GM19099 (cell line): Measurements from ENCODE around the gene RAMAC.

ENCODE experiments used
- POLR2A ChIP-seq: IDR thresholded peaks from 3 replicates; pipeline ENCODE4 v1.6.1; 2011; ENCODE audit warnings: low read depth; ENCODE audit not compliant: insufficient read length; ENCODE audit errors: extremely low read depth

Gene RAMAC

DNA sequence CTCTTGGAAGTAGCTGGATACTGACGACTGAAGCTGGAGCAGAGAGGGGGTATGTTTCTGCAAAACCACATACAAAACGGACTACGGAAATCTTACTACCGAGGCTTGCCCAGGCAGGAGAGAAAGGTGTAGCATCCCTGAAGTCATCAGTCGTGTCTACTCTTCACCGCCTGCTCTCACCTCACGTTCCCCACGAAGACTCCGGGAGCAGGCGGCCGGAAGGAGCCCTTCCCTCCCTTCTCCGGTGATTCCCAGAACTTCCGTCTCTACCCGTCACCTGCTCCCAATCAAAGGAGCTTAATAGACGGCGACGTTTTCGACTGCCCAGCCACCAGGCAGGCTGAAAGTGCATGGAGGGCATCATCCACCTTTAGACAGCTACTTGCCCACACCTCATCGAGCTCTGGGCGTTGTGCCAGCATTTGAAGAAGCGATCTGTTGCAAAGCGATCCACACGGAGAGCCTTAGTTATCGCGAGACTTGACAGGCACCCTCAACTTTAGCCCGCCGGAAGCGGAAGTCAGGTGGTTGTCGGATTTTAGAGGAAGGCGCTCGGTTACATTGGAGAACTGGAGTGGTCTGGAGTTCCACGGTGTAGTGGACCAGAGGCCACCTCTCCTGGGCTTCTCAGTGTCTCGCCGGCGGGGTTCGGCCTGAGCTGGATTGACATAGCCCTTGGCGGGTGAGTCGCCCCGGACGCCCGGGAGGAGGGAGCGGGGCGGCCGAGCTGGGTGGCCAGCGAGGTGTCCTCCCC, at the start of gene RAMAC:
Gene RAMAC, plus strand, starts transcription at position 523 of the 754 bp plus-strand sequence. CDS start 2,809 bp downstream, outside the sequence.
- TF ChIP-seq POLR2A: peak; percentile 80

DNA sequence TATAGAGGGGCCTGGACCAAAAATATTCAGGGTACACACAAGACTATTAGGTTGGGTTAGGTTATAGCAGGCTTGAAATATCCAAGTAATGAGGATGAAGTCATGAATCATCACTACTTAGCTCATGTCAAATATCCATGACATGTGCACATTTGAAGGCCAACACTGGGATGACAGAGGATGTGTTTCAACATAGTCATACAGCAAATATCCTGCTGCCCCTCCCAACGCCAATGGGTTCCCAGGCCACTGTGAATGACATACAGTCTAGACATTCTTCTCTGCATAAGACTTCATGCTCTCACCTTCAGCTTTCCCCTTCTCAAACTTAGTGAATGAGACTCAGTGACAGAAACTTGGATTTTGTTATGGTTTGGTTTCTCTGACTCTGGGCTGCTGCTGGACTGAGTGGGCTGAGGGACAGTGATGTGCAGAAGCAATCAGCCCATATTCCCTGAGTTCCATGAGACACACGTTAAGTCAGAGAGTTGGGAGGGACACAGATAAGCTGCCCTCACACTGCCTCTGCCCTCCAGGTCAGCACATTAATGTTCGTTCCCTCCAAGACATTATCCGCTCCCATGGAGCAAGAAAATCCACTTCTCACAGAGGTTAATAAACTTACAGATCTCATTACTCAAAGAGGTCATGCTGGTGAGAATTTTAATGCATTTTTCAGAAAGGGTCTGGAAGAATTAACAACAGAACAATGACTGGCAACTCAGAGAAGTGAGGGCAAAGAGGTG, 48.9 kb upstream of the RAMAC start:
- no peak for TF ChIP-seq POLR2A

GRCh38 chr15:82937712-82938058, 48.3 kb upstream of the RAMAC start:
- no peak for TF ChIP-seq POLR2A

- no peak for TF ChIP-seq POLR2A
Measured at GRCh38 chr15:82942691-82943090, 43.3 kb upstream of the RAMAC start.

DNA sequence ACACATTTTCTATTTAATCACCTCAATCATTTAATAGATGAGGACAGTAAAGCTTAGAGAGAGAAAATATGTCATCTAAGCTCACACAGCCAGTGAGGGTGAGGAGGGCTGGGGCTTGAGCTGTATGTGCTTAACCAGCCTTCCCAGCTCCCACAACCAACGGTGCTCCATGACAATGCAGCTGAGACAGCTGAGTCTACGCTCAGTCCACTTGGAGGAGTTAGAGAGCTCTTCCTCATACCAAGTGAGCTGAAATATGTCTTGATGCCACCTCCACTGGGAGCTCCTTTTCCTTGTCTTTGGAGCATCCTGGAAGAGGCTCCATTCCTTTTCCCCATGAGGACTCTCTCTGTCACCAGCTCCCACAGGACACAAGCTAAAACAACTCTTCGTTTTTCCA, 42.8 kb upstream of the RAMAC start:
- TF ChIP-seq POLR2A: no peak

- no peak for TF ChIP-seq POLR2A
Measured at GRCh38 chr15:82944056-82944455, 42.0 kb upstream of the RAMAC start.

DNA sequence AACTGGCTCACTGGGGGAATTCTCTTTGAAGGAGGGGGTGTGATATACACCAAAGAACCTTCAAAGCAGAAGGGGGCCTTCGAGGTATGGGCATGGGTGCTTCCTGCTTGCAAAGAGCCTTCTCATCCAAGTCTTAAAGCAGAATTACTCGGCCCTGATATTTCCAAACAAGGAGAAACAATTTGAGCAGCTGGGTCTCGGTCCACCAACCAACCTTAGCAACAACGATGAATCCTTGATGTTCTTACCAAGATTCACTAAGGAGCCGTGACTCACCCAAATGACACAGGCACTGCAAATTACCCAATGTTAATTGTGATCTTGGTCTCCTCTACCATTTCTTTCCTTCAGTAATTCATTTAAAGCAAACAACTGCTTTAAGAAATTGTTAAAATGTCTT, 41.2 kb upstream of the RAMAC start:
- TF ChIP-seq POLR2A: no peak

- no peak for TF ChIP-seq POLR2A
Measured at GRCh38 chr15:82945326-82945725, 40.7 kb upstream of the RAMAC start.

DNA sequence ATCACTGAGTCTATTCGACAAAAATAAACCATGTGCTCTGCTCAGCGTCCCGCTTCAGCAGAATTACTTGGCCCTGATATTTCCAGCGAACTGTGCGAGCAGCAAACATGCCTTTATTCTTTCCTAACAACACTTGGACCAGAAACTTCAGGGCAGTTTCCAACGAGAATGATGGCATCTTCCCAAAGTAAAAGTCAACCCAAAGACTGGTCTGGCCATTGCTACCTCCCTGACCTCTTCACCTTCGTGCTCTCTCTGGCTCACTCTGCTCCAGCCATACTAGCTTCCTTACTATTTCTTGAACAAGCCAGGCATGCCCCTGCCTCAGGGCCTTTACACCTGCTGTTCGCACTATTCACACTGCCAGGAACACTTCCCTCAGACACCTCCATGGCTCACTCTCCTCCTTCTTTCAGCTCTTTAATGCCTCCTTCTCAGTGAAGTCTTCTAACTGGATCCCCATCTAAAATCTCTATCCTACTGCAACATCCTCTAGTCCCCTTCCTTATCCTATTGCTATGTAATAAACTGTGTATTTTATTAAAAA, 39.8 kb upstream of the RAMAC start:
- TF ChIP-seq POLR2A: no peak

- no peak for TF ChIP-seq POLR2A
Measured at GRCh38 chr15:82950295-82950694, 35.7 kb upstream of the RAMAC start.

- TF ChIP-seq POLR2A: no peak
Measured at GRCh38 chr15:82950746-82951370, 35.2 kb upstream of the RAMAC start.

- no peak for TF ChIP-seq POLR2A
Measured at GRCh38 chr15:82951472-82952157, 34.4 kb upstream of the RAMAC start.

DNA sequence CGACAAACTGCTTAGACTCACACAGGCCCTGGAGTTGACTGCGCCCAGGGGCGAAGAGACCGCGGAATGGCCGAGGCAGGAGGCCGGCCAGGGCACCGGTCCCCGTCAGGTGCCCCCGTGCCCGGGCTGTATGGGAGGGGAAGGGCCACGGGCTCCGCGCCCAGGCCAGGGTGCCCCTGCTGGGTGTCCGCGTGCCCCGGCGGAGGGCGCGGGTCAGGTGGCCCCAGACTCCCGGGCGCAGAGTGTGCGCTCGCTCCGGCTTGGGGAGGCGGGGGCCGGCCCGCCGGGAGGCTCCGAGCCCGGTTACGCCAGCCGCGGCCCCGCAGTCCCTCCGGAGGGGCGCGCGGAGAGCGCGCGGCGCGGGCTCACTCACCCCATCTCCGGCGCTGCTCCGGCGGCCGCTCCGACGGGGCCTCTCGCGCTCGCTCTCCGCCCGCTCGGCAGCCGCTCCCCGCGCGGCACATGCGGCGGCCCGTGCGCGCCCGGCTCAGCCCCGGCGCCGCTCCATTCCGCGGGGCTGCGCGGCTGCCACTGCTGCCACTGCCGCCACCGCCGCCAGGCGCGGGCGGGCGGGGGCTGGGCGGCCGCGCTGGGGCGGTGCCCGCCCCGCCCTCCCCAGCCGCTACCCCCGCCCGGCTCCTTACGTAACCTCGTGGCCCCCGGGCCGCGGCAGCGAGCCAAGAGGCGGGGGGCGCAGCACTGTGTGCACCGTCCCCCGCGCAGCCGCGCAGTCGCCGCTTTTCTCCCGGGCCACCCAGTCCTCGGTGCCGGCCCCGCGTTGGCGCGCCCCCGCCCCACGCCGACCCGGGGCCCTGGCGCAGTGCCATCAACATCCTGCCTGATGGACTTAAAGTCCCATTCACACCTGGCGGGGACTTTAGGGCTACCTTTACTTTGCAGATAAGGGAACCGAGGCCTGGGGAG, 33.6 kb upstream of the RAMAC start, which contains the start of gene HOMER2:
Gene HOMER2, minus strand, starts transcription at position 563 of the 924 bp plus-strand sequence. Its CDS starts 185 bp downstream, at position 378.
- no peak for TF ChIP-seq POLR2A

DNA sequence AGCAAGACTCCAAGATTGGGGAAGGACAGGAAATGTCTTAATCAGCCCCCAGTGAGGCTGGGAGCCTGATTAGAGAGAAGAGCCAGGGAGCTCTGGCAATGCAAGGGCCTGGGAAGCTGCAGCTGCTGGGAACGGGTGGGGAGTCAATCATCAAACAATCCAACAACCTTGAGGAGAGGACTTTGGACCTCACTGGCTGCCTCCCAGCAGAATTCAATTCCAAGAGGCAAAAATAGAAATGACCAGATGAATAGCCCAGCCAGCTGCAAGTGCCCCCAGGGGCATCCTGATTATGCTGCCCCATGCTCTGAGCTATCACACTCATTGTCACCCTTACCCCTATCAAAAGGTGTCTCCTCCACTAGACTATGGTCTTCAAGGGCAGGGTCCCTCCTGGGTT, 27.4 kb upstream of the RAMAC start:
- TF ChIP-seq POLR2A: no peak
